Mammary epithelial cell (primary cell): ENCODE results near the gene CEBPA.

Source experiments
- EZH2 ChIP-seq: IDR thresholded peaks from 2 replicates; pipeline ENCODE4 v1.6.1; 2012; ENCODE audit warnings: low read length, inconsistent platforms, borderline replicate concordance
- TF ChIP-seq, protein P1 (sequence below), 2 donors: IDR thresholded peaks in 1 of 2; conservative IDR thresholded peaks in 1 of 2; 2 replicates each; pipeline ENCODE4 v1.5.1; 2011 to 2012; ENCODE audit warnings: inconsistent platforms in 2 of 2, low read length in 2 of 2, mild to moderate bottlenecking in 2 of 2, control low read depth in 1 of 2, low read depth in 1 of 2; ENCODE audit not compliant: insufficient read depth in 1 of 2; ENCODE audit errors: extremely low read depth in 1 of 2

DNA sequence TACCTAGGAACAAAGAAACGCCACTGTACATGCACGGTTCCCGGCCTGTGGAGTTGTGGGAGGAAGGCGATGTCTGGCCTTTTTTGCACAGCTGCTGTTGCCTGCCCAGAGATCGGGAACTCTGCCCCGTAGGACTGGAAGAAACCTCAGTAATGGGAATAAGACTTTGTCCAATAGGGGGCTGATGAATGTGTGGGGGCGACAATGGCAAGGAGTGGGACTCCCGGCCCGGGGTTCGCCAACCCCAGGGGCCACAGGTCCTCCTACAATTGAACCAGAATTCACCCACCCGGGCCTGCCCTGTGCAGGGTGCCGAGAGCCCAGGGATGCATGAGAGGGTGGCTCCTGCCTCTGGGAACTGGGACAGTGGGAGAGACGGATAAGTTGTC, 2.0 kb upstream of the CEBPA start:
- TF ChIP-seq, protein P1, sequence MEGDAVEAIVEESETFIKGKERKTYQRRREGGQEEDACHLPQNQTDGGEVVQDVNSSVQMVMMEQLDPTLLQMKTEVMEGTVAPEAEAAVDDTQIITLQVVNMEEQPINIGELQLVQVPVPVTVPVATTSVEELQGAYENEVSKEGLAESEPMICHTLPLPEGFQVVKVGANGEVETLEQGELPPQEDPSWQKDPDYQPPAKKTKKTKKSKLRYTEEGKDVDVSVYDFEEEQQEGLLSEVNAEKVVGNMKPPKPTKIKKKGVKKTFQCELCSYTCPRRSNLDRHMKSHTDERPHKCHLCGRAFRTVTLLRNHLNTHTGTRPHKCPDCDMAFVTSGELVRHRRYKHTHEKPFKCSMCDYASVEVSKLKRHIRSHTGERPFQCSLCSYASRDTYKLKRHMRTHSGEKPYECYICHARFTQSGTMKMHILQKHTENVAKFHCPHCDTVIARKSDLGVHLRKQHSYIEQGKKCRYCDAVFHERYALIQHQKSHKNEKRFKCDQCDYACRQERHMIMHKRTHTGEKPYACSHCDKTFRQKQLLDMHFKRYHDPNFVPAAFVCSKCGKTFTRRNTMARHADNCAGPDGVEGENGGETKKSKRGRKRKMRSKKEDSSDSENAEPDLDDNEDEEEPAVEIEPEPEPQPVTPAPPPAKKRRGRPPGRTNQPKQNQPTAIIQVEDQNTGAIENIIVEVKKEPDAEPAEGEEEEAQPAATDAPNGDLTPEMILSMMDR (conservative IDR thresholded peaks at IDR 0.05 in 1 of 2, IDR thresholded peaks at IDR 0.05 in 1 of 2; ENCODE audit: extremely low read depth in 1 of 2, insufficient read depth in 1 of 2, low read depth in 1 of 2, low read length in 2 of 2) = no peak
- TF ChIP-seq EZH2 = no peak
